ENCODE measurements around the gene SPIRE1.
"Not testable (repeated sequence)": the region's sequence is repeated elsewhere in the genome, so short reads cannot be mapped to it uniquely, and the experiment has no call there.

The SPIRE1 gene

DNA sequence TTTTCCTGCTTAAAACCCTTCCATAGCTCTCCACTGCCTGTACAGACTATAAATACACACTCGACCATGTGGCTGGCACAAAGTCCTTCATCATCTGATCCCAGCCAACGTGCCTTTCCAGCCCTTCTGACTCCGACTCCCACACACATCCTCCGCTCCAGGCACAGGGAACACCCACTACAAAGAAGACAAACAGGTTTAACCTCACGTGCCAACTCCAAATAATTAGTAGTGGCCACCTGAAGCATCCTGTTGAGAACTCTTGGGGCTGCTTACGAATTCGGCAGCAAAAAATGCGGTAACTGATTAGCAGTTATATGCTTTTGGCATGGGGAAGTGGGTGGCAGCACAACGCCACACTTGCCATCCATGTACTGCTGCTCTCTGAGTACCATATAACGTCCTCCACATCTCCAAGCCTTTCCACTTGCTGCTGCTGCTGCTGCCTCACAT is 12.1 kb downstream of the SPIRE1 start:
- DNase-seq (ENCODE audit: low read depth): no peak

DNA sequence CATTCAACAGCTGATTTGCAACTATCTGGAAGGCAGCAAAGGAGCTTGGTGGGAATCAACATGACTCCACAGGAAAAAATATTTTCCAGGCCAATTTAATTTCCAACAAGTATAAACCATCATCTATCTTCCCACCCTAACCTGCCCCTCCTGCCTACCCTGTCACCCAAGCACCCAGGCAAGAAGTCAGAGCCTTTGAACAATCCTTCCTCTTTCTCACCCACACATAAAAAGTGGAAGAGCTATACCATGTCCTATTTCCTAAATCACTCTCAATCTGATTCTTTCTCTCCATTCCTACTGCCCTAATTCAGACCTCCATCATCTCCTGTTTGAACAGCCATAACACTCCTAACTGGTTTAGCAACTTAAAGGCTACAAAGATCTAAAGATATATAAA is 12.7 kb downstream of the SPIRE1 start:
- no peak for DNase-seq (ENCODE audit: low read depth)

DNA sequence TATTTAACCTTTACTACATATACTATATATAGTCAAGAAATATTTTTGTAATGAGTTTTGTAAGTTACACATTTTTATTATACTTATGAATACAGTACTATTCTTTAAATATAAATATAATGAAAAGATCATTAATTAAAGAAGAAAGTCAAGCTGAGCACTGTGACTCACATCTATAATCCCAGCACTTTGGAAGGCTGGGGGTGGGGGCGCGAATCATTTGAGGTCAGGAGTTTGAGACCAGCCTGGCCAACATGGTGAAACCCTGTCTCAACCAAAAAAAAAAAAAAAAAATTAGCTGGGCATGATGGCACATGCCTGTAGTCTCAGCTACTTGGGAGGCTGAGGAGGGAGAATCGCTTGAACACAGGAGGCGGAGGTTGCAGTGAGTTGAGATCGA is 14.2 kb downstream of the SPIRE1 start:
- DNase-seq (ENCODE audit: low read depth): not testable (repeated sequence)

DNA sequence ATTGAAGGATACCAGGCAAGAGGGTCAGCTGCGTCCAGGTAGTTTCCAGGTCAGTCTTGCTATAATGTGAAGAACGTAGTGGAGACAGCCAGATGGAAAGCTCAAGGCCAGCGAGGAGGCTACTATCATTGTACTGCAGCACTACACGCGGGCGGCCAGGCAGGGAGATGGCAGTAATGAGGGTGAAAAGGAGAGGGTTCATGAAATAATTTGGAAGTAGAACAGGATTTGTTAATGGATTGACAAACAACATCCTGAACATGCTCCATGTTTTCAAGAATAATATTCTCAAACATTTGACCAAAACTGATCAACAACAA is 17.1 kb downstream of the SPIRE1 start:
- no peak for DNase-seq (ENCODE audit: low read depth)

DNA sequence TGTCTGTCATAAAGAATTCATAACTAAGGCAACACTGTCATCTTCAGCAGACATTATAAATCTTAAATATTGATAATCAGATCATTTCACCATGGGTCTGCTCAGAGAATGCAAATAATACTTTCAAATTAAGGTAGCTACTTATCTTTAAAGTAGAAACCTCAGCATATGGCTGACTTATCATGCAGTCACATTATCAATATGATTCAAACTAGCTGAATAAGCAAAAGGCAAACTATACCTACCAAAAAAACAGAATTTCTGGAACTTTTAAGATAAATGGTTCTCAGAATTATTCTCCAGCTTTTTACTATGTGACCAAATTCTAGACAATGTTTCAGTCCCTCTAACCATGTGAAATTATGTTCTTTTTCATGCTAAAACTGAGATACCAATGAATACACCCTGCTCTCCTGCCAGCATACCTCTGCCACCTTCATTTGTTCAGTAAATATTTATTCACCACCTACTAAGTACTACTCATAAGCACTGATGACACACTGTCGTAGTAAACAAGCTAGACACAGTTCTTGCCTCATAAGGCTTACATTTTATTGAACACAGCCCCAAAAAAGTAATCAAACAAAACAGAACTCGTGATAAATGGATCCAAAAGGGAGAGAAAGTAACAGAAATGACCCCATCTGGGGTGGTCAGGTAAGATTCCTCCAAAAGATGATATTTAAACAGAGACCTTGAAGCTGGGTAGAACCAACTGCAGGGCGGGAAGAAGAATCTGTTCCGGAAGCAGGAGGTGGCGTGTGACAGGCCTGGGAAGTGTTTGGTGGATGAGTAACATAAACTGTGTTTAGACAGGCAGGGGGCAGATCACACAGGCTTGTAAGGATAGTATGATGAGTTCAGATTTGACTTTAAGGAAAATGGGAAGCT is 17.7 kb downstream of the SPIRE1 start:
- no peak for DNase-seq (ENCODE audit: low read depth)

DNA sequence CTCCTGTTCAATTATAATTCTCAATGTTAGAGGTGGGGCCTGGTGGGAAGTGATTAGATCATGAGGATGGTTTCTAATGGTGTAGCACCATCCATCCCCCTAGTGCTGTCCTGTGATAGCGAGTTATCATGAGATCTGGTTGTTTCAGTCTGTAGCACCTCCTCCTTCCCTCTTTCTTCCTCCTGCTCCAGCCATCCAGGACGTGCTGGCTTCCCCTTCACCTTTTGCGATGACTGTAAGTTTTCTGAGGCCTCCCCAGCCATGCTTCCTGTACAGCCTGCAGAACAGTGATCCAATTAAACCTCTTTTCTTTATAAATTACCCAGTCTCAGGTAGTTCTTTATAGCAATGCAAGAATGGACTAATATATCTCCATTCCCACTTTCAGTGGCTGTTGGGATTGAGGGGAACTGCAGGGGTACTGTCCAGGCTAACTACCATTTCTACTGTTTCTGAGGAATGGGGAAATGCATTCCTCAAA is 19.2 kb downstream of the SPIRE1 start:
- no peak for DNase-seq (ENCODE audit: low read depth)

DNA sequence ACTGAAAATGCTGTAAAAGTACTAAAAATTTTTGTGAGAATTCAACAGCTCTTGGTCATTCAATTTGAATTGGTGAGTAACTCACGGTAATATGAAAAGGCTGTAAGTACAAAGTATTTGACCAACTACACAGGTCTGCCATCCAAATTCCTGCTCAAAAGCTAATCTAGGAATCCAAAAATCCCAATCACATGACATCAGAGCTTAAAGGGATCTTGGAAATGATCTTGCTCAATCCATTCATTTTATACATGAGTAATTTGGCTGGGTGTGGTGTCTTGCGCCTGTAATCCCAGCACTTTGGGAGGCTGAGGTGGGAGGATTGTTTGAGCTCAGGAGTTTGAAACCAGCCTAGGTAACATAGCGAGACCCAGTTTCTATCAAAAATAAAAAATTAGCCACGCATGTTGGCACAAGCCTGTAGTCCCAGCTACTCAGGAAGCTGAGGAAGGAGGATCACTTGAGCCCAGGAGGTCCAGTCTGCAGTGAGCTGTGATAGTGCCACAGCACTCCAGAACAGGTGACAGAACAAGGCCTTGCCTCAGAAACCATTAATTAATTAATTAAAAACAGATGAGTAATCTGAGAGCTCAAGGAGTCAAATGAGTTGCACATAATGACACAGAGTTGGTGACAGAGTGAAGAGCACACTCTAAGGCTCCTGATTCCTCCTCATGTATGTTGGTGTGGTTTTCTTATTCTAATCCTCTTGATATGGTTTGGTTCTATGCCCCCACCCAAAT is 19.8 kb downstream of the SPIRE1 start:
- no peak for DNase-seq (ENCODE audit: low read depth)

DNA sequence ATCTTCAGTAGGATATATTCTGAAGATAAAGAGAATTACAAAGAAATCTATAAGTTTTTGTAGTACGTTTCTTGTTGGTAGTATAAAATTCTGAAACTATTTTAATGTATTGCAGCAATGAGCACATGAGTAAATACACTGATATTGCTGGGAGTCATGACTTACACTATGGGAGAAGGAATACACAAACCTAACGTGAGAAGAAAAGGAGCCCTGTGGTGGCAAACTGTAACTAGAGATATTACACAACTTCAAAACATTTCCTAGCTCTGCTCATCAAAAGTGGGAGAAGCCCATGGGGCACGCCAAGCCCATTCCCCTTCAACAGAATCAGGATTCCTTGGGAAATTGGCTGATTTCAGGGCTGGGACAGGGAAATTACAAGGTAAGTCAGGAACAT is 20.5 kb downstream of the SPIRE1 start:
- DNase-seq (ENCODE audit: low read depth): no peak

DNA sequence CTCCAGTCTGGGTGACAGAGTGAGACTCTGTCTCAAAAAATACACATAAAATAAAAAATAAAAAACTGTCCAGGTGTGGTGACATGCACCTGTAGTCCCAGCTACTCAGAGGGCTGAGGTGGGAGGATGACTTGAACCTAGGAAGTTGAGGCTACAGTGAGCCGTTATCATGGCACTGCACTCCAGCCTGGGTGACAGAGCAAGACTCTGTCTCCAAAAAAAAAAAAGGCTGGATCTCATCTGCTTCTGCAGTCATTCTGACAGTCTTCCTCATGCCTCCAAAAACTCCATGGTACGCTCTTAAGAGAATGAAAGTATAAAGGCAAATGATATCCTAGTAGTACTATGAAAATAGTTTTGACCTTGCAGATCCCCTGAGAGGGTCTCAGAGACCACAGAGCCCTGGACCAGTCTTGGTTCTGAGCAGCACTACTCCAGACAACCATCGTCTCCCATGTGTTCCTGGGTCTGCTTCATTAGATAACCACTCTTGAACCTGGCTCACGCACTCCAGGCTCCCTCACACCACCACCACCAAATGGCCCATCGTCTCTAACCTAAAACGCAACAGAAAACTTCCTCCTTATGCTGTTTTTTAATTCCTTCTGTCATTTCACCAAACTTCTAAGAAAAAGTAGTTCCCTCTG is 26.0 kb downstream of the SPIRE1 start:
- no peak for DNase-seq (ENCODE audit: low read depth)

DNA sequence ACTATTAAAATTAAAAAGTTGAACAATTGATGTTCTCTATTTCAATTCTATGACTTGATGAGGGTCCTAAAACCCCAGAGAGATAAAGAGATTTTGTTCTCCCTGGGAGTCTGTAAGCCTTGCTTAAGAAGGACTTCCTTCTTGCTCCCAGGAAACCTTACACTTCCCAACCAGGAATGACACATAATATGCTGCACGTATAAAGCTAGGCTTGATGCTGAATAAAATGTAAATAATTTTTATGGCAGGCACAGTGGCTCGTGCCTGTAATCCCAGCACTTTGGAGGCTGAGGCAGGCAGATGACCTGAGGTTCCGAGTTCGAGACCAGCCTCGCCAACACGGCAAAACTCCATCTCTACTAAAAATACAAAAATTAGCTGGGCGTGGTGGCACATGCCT is 27.8 kb downstream of the SPIRE1 start:
- DNase-seq (ENCODE audit: low read depth): no peak

DNA sequence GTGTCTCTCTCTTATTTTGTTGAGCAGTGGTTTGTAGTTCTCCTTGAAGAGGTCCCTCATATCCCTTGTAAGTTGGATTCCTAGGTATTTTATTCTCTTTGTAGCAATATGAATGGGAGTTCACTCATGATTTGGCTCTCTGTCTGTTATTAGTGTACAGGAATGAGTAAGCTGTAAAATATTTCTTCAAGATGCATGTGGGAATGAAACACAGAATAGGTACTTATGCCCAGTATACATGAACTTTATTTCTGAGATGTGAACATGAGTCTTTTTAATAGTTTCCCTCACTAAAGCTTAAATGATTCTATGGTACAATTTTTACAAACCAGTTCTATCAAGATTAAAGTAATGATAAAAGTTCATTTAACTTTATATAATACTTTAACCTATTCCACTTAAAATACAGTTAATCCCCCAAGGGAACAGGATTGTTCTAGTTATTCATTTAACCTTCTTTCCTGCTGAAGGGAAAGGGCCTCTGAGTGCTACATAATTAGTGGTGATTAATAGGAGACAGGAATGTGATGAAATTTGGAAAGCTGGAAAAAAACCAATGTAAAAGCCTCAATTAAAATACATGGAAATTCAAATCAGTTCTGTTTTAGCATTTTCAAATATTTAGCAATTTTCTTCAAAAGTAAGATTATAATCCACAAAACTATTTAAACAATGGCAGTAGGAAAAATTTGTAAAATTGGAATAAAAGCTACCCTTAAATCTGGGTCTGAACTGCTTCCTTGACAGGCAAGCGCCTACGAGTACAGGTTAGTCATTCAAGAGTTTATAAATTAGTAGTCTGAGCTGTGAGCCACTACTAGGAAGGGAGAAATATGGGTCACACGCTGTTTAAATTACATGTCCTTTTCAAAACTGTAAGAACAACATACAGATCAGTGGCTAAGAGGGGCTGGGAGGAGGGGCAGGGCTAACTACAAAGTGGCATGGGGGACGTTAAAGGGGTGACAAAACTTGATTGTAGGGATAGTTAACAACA is 28.9 kb downstream of the SPIRE1 start:
- no peak for DNase-seq (ENCODE audit: low read depth)

DNA sequence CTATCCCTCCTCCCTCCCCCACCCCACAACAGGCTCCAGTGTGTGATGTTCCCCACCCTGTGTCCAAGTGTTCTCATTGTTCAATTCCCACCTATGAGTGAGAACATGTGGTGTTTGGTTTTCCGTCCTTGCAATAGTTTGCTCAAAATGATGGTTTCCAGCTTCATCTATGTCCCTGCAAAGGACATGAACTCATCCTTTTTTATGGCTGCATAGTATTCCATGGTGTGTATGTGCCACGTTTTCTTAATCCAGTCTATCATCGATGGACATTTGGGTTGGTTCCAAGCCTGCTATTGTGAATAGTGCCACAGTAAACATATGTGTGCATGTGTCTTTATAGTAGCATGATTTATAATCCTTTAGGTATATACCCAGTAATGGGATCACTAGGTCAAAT is 30.7 kb downstream of the SPIRE1 start:
- DNase-seq (ENCODE audit: low read depth): not testable (repeated sequence)

DNA sequence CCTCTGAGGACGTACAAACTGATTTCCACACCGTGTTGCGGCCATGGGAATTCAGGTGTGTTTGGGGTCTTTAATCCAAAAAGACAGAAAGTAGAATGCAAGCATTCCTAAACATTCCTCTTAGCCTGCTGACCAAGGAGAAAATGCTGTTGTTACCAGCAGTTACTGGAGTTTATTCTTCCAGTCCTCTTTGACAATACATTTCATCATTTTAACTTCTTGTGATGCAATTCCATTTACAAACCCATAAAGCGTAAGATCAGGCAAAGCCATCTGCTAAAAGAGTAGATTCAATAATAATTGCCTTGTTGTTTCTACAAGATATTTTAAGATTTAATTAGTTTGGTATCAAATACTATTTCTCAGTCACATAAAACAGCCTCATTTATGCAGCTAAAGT is 32.7 kb downstream of the SPIRE1 start:
- DNase-seq (ENCODE audit: low read depth): no peak

DNA sequence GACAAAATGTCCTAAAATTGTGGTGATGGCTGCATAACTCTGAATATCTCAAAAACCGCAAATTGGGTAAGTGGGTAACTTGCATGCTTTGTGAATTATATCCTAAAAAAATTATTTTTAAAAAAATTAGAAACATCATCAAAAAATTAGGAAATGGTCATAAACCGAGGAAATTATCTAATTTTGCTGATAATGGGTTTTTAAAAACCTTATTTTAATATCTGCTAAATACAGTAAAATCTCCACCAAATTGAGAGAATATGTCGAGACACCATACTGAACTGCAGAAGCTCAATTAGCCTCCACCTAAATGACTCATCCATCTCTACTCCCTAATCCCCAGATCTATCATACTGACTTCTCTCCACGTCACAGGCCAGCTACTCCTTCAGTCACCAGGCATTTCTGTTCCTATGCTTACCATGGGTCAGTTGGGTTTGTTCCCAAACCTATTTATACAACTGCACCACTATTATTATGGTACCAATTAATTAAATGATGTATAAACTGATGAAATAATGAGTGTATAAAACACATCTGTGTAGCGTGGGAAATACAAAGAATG is 36.1 kb downstream of the SPIRE1 start:
- DNase-seq (ENCODE audit: low read depth): no peak

DNA sequence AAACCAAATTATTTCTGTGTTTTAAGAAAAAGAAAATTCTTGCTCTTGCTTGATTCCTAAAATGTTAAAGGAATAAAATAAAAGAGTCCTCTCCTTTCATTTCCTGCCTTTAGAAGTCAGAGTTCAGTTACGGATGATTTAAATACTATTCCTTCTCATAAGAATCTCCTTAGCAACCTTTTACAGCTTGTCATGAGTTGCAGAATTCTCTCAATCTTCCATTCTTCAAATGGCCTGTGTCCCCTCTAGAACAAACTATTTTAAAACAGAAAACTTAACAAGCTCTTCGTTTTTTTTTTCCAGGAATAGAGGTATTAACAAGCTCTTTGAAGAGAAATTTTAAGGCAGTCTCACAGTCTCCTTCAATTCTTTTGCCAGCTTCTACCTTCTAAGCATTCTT is 42.2 kb downstream of the SPIRE1 start:
- no peak for DNase-seq (ENCODE audit: low read depth)

DNA sequence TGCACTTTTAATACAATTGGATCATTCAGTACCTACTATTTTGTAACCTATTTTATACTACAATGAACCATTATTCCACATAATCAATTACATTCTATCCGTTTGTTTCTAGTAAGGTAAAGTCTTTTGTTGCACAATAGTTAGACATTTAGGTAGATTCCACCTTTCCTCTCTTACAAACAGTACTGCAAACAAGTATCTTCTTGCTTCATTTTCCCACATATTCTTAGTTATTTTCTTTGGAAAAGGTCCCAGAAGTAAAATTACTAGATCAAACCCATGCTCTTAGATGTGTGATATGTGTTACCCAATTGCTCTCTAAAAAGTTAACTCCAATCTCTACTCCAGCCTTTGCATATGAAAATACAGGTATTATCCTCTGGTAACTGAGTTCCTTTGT is 49.6 kb downstream of the SPIRE1 start:
- DNase-seq (ENCODE audit: low read depth): no peak

DNA sequence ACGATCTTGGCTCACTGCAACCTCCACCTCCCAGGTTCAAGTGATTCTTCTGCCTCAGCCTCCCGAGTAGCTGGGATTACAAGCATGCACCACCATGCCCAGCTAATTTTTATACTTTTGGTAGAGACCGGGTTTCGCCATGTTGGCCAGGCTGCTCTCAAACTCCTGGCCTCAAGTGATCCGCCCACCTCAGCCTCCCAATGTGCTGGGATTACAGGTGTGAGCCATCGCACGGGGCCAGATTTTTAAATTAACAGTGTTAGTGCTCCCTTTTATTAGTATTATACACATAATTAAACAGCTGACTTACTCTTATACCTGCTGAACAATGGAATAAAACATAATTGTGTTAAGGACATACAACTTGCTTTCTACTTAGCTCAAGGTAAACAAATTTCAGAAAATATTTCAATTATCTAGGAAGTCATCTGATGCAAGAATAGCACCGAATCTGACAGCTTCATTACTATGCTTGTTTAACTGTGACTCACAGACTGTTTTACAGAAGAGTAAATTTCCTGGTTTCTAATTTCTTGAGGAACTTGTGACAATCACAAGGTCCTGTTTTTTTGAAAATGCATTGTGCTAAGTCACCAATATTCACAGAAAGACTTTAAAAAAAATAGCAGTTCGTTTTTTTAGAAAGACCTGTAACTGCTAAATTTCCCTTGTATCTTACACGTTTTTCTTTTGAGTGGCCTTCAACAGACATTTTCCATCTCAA is 51.2 kb downstream of the SPIRE1 start:
- DNase-seq (ENCODE audit: low read depth): no peak

DNA sequence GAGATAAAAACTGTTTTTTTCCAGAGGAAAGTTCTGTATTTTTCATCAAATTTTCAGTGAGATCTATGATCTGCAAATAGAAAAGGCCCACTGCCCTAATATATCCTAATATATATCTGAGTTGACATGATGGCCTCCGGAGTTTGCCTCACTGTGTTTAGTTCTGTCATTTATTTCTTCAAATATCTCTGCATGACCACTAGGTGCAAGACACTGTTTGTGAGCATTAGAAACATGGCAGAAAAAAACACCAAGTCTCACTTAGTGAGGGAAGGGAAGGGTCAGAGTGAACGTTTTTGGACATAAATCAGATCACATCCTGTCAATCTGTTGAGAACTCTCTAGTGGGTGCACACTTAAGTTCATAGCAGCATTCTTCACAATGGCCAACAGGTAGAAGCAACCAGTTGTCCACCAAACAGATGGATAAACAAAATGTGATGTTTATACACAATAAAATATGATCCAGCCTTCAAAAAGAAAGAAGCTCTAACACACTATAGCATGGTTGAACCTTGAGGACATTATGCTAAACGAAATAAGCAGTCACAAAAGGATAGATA is 53.4 kb downstream of the SPIRE1 start:
- no peak for DNase-seq (ENCODE audit: low read depth)

DNA sequence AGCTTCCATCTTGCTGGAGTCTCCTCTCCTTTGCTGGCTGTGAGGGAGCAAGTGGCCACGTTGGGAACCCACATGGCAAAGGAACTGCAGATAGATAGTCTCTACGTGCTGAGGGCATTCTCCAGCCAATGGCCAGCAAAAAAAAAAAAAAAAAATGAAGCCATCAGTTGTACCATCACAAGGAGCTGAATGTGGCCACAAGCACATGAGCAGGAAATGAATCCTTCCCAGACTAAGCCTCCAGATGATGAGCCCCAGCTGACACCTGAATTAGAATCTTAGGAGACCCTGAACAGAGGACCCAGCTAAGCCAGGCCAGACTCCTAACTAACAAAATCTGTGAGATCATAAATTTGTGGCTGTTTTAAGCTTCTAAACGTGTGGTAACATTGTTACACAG is 57.9 kb downstream of the SPIRE1 start:
- no peak for DNase-seq (ENCODE audit: low read depth)

DNA sequence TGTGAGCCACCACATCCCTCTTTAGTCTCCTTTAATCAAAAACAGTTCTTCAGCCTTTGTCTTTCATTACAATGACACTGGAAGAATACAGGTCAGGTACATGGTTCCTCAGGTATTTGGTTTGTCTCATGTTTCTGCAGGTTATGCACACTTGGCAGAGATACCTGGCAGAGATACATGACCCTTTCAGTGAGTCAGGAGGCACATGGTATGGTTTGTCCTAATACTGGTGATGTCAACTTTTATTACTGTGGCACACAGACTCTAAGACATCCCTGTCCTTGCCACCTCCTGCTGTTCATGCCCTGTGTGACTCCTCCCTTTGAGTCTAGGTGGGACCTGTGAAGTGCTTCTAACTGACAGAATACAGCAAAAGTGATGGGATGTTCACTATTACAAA is 58.4 kb downstream of the SPIRE1 start:
- DNase-seq (ENCODE audit: low read depth): no peak

Data from GM04504 (cell line).